Measurements from ENCODE around the gene GRIK5. TPM values are rescaled to one million over a fixed set of nuclear protein-coding genes. Genes with fewer than 3 reads are reported as not detected.

The GRIK5 gene
- total RNA-seq, 2 experiments from 2014 or later = 0.73 to 1.3 TPM

DNA sequence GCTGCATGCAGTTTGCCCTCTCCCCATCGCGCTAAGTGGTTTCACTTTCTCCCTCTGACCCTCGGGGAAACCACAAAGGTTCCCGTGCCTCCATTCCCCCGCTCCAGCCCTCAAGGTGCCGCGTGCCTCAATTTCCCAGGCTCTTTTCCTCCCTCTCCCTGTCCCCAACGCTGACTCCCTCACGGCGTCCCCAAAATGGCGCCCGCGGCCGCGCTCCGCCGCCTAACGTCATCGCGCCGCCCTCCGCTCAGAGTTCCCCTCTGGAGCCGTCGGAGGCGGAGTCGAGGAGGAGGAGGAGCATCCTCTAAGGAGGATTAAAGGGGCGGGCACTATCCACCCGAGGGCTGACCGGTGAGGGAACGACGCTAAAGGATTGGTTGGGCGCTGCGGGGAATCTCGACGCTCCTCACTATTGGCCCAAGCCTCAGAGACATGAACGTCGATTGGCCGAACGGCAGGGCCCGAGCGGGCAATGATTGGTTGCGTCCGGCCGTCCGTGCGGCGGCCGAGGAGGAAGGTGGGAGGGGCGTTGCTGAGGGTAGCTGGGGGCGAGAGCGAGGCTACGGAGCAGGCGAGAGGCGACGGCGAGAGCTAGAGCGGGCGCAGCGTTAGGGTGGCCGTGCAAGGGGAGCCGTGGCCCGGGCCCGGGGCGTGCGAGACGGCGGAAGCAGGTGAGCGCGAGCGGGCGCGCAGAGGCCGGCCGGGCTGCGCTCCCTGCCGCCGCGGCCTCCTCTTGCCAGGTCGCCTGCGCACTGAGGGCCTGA is 5.8 kb upstream of the GRIK5 start, which contains the start of gene ZNF574:
Gene ZNF574, plus strand, starts transcription at position 551 of the 764 bp plus-strand sequence. CDS start 2,441 bp downstream, outside the sequence.
- no TSS peak for BruUV-seq (replicated peaks)
- Histone ChIP-seq H2AFZ (ENCODE audit: low read length) (peak within 1 kb of the TSS; percentile 49; the same call in 1 of the 2 replicates), H3K4me2 (ENCODE audit: low read length) (peak within 1 kb of the TSS; percentile 92), H3K9me3 (ENCODE audit: low read length) (no peaks in the 10 kb centered on the region), H3K4me3 (ENCODE audit: low read depth, low read length, poor library complexity, severe bottlenecking) (peak within 1 kb of the TSS; percentile 99), H3K36me3 (ENCODE audit: insufficient read depth, low read length) (peaks cover 30% of the 10 kb centered on the region), H3K27ac (ENCODE audit: low read depth, low read length, poor library complexity, severe bottlenecking) (peak within 1 kb of the TSS; percentile 77), H3K4me1 (ENCODE audit: insufficient read depth, low read length, poor library complexity, severe bottlenecking) (peaks cover 20% of the 10 kb centered on the region), H3K79me2 (ENCODE audit: insufficient read depth, low read depth, low read length) (peaks cover 30% of the 10 kb centered on the region), H3K9me2 (ENCODE audit: insufficient read depth, low read length) (no peaks in the 10 kb centered on the region), H4K20me1 (ENCODE audit: insufficient read depth, low read length) (peaks cover 16% of the 10 kb centered on the region)
- peak; percentile 100 for DNase-seq (ENCODE audit: low spot score)
- no peak for TF ChIP-seq EZH2phosphoT487 (IDR thresholded peaks at IDR 0.05; ENCODE audit: borderline replicate concordance, low read depth, low read length)
- TF ChIP-seq, protein P1, sequence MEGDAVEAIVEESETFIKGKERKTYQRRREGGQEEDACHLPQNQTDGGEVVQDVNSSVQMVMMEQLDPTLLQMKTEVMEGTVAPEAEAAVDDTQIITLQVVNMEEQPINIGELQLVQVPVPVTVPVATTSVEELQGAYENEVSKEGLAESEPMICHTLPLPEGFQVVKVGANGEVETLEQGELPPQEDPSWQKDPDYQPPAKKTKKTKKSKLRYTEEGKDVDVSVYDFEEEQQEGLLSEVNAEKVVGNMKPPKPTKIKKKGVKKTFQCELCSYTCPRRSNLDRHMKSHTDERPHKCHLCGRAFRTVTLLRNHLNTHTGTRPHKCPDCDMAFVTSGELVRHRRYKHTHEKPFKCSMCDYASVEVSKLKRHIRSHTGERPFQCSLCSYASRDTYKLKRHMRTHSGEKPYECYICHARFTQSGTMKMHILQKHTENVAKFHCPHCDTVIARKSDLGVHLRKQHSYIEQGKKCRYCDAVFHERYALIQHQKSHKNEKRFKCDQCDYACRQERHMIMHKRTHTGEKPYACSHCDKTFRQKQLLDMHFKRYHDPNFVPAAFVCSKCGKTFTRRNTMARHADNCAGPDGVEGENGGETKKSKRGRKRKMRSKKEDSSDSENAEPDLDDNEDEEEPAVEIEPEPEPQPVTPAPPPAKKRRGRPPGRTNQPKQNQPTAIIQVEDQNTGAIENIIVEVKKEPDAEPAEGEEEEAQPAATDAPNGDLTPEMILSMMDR (conservative IDR thresholded peaks at IDR 0.05; ENCODE audit: low read length) = no peak
- intact Hi-C loops (cut with micrococcal nuclease; ENCODE audit: unreplicated experiment) = no loop called here
- ChIA-PET CTCF (ENCODE audit: unreplicated experiment) (interaction anchor here (0.9 kb wide), 1 partner anchor 29 kb away, joined by 3 read pairs; no protein-coding TSS in a partner anchor), POLR2A (interaction anchor here (0.6 kb wide), 1 partner anchor 75 kb away, joined by 4 read pairs; no protein-coding TSS in a partner anchor)

DNA sequence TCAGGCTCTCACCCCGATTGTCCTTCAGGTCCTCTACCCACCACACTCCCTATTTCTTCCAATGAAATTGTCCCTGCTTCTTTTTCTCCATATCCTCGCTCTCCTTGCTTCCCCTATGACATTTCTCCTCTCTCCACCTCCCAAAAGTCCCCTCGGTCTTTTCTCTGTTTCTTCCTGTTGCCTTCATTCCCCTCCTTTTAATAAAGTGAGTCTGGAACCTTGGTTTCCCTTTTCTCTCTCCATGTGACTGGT is 5.3 kb upstream of the GRIK5 start:
- Histone ChIP-seq H3K4me1 (ENCODE audit: insufficient read depth, low read length, poor library complexity, severe bottlenecking) (peaks cover 20% of the 10 kb centered on the region), H3K79me2 (ENCODE audit: insufficient read depth, low read depth, low read length) (peaks cover 30% of the 10 kb centered on the region), H3K4me3 (ENCODE audit: low read depth, low read length, poor library complexity, severe bottlenecking) (peak overlapping the region; percentile 76), H3K4me2 (ENCODE audit: low read length) (peak overlapping the region; percentile 87), H2AFZ (ENCODE audit: low read length) (peak overlapping the region; percentile 49; the same call in 1 of the 2 replicates), H4K20me1 (ENCODE audit: insufficient read depth, low read length) (peaks cover 16% of the 10 kb centered on the region), H3K9me2 (ENCODE audit: insufficient read depth, low read length) (no peaks in the 10 kb centered on the region), H3K27ac (ENCODE audit: low read depth, low read length, poor library complexity, severe bottlenecking) (peak overlapping the region; percentile 77), H3K36me3 (ENCODE audit: insufficient read depth, low read length) (peaks cover 25% of the 10 kb centered on the region), H3K9me3 (ENCODE audit: low read length) (no peaks in the 10 kb centered on the region)
- BruUV-seq (replicated peaks) = no TSS peak
- intact Hi-C loops (cut with micrococcal nuclease; ENCODE audit: unreplicated experiment) = no loop called here
- TF ChIP-seq, protein P1 (conservative IDR thresholded peaks at IDR 0.05; ENCODE audit: low read length) = no peak
- TF ChIP-seq EZH2phosphoT487 (IDR thresholded peaks at IDR 0.05; ENCODE audit: borderline replicate concordance, low read depth, low read length) = no peak
- no peak for DNase-seq (ENCODE audit: low spot score)
- ChIA-PET POLR2A (no interaction called here), CTCF (ENCODE audit: unreplicated experiment) (no interaction called here)

Data from OCI-LY7 (cell line).